SH-SY5Y (cell line): ENCODE measurements around the gene RFNG.

Experiments
- GATA2 ChIP-seq: IDR thresholded peaks from 2 replicates; pipeline ENCODE4 v1.6.1; 2011; ENCODE audit warnings: mild to moderate bottlenecking, low read depth, low read length
- GATA3 ChIP-seq: IDR thresholded peaks from 2 replicates; pipeline ENCODE4 v1.6.1; 2011; ENCODE audit warnings: low read depth, mild to moderate bottlenecking, low read length, moderate library complexity

DNA sequence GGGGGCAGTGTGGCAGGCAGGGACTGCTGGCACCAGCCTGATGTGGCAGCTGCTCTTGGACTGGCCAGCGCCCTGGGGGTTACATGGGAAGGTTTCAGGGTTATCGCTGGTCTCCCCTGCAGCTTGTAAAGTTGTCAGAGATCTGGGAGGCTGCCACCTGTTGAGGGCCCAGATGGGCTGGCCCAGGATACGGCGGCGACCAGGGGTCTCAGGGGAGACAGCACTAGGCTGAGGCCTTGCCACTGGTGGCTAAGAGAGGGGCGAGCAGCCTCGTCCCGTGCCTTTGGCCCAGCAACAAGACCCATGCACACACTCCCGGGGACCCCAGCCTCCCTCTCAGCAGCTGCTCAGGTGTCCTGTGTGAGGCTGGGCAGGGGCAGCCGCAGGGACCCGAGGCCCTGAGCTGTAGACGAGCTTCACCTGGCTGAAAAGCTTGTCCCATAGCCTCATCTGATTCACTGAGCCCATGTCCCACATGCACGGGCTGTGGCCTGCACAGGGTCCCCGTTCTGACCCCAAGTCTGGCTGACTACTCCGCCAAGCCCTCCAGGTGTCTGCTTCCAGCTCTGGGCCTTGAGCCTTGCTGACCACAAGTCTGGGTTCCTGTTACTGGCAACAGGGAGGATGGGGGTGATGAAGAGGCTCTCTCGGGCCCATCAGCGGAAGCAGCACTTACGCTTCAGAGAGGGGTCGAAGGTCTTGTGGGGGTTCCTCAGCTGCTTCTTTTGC, 7.8 kb upstream of the RFNG start:
- no peak for TF ChIP-seq GATA3
- TF ChIP-seq GATA2 = no peak
